ENCODE data around the gene COCH.

GRCh38 chr14:30842431-30842830 lies 31.9 kb upstream of the COCH start:
- TF ChIP-seq POLR2A (IDR thresholded peaks at IDR 0.05) (no peak), CTCF (IDR thresholded peaks at IDR 0.05) (no peak), POLR2AphosphoS5 (IDR thresholded peaks at IDR 0.05) (no peak), EP300 (IDR thresholded peaks at IDR 0.05) (no peak)

Measured in suprapubic skin (tissue), 4 donors.